NCI-H82 treated with DMSO at 0.1 percent for 48 hours (cell line): ENCODE results near the gene FEZF1.

Experiments used
- DNase-seq: peaks from one replicate; lab custom pipeline; 2025; ENCODE audit not compliant: unreplicated experiment; lab: John Stamatoyannopoulos, UW

FEZF1 gene

DNA sequence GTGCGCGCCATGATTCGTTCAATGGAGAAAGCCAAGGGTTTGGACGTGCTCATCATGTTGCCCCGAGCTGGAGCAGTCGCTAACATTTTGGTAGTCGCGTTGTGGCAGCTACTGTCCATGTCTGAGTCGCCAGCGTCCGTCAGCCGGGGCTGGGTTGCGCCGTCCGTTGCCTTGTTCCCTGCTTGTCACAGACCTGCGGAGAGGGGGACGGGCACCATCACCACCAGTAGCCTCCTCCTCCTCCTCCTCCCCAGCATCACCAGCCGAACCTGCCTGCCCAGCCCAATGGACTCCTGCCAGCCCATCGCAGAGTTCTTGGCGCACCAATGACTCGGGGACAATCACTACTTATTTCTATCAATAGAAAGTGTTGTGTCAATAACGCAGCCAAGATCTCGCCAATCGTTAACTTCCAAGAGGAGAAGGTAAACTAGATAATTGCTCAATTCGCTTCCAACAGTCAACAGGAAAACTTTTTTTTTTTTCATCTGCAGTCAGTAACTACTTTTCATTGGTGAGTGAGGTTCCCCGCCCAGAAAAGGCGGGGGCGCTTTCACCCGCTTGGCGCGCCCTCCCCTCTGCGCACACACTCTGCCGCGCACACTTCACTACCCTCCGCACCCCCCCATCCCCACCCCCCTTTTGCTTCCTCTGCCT lies at the start of gene FEZF1:
FEZF1 (minus strand) TSS at position 432 of the 657 bp plus-strand sequence; CDS start at position 119, 313 bp downstream.
- DNase-seq = peak; percentile 52

- no peak for DNase-seq
Measured at GRCh38 chr7:122352454-122352853, 47.9 kb upstream of the FEZF1 start.

DNA sequence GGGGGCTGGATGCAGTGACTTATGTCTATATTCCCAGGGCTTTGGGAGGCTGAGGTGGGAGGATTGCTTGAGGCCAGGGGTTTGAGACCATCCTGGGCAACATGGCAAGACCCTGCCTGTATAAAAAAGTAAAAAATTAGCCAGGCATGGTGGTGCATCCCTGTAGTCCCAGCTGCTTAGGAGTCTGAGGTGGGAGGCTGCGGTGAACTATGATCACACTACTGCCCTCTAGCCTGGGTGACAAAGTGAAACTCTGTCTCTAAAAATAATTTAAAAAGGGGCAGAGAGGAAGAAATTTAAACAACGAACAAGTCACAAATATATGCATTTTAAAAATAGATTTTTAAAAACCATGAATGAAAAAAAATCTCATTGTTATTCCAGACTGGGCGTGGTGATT lies 46.2 kb upstream of the FEZF1 start:
- DNase-seq = no peak

DNA sequence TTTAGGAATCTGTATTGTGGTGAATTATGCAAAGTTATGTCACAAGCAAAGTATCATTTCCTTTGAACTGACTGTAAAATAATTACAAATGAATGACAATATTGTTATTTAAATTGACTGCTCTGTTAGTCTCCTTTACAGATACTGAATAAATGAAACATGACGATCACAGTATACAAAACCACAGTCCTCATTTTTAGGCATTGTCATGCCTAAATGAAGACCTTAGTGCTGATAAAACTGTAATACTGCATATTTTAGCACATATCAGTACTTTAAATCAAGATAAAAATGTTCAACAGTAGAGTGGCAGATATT lies 39.7 kb upstream of the FEZF1 start:
- no peak for DNase-seq

DNA sequence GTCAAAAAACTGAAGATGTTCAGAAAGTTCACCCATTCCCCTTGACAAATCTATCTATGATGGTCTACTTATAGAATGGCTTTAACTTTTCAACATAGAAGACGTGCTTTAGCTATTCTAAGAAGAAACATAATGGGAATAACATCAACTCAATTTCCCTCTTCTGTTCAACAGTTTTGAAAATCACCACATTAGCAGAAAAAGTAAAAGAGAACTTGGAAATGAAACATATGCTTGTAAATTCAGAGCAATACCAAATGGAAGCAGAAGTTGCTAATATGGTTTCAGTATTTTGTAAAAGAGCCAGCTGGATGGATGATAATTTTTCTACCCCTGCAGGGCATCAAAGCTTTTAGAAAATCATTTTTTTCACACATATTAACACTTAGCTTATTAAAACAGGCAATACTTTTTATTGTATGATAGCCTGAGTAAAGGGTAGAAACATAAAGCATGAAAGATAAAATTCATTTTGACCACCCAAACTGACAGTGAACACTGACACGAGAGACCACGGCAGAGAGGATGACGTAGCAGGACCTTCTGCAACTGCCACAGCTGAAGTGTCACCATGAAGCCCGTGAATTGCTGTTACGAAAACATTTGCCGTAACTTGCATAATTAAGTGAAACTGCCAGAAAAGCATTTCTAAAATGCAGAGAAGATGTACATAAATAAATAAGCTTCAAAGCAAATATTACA lies 39.2 kb upstream of the FEZF1 start:
- no peak for DNase-seq

DNA sequence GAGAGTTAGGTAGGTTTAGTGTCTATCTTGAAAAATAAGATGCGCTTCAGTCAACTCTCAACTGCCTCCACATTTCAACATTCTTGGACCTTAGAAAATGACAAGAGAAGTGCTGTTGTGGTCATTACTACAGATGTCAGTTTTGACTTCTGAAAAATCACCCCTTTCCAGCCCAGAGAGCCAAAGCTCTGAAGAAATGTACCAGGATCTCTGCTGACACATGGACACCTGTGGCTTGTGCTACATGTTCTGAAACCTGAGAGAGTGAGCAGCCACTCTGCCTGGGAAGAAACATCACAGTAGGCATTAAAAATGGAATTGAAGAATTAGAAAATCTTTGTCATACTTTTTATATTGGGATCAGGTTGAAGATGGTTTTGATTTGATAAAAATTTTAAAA lies 35.9 kb upstream of the FEZF1 start:
- DNase-seq = no peak

DNA sequence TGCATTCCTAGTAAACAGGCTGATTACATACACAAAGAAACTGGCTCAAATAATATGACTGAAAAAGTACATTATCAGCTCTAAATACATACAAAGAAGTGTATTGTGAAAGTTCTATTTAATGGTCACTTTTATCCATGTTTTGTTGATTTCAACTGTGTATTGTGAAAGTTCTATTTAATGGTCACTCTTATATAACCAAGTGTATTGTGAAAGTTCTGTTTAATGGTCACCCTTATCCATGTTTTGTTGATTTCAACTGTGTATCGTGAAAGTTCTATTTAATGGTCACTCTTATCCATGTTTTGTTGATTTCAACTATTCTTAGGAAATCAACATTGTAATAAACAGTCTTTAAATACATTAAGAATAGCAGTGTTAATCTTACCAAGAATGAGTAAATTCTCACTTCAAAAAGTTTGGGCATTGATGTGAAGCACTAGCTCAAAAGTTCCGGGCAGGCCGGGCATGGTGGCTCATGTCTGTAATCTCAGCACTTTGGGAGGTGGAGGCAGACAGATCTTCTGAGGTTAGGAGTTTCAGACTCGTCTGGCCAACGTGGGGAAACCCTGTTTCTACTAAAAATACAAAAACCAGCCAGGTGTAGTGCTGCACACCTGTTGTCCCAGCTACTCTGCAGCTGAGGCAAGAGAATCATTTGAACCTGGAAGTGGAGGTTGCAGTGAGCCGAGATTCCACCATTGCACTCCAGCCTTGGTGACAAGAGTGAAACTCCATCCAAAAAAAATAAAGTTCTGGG lies 34.8 kb upstream of the FEZF1 start:
- no peak for DNase-seq

DNA sequence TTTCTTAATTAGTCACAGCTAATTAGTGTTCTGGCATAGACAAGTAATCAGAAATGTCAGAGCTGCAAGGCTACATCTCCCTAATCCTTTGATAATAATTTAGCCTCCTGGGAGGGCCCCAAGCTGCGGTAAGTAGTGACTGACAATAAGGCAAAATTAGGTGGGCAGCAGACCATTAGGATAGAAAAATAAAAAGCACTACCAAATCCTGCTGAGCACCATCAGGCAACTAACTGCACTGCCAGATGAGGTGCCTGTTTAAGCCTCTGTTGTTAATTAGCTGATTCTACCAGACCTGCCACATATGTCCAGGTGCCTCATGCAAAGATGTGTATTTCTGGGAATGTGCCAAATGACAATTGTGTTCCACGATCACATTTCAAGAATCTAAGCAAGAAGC lies 32.5 kb upstream of the FEZF1 start:
- peak; percentile 88 for DNase-seq

GRCh38 chr7:122329145-122329802 lies 24.7 kb upstream of the FEZF1 start:
- DNase-seq = no peak

- DNase-seq = no peak
Measured at GRCh38 chr7:122327969-122328368, 23.4 kb upstream of the FEZF1 start.

DNA sequence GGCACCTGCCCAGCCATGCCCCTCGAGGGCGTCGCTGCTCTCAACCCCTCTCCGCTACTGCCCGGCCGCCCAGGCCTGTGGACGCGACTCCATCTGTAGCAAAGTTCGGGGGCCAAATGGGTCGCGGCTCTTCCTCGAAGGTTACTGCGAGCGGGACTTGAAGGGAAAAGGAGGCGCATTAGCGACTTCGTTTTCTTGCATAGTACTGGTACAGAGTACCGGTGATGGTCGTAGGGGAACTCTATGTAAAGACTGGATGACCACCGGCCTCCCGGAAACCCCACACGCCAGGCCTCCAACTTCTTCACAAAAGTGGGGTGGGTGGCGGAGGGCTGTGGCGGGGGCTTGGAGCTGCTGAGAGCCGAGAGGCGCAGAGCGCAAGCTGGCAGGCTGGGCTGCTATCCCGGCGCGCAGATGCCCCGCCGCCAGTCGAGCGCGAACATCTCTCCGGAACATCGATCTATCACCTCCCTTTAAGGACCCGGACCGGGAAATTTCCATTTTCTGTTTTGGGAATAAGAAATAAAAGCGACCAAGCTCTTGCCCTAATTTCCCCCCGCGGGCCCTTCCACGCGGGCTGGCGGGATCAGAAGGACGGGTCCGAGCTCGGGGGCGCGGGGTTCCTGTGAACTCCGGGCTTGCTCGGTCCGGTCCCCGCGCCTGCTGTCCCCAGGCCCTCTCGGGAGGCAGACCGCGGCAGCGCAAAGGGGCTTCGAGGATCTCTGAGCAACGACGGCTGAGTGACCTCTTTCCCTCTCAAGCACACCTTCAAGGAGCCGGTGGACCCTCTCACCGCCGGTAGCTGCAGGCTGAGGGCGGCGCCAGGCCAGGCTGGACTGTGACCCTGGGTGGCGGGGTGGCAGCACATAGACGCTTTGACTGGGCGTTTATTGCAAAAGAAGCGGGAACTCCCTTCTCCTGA lies 12.2 kb upstream of the FEZF1 start:
- DNase-seq = no peak

GRCh38 chr7:122315507-122316466 lies 11.2 kb upstream of the FEZF1 start:
- DNase-seq = no peak

DNA sequence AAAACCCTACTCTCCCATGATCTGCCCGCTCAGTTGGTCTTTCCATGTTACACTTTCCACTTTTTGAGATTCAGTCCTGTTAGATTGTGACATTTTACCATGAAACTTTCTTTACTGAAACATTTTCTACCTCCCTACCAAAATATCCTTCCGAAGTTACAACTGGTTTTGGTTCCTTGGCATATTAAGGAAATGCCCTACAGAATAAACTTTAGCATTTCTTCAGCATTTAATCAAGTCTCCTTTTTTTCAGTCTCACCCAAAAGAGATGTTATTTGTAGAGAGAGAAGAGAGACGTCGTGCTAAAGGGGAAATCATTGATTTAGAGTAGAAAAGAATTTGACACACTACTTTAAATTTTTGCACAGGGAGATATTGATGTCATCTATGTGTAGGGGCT lies 9.7 kb upstream of the FEZF1 start:
- DNase-seq = no peak

DNA sequence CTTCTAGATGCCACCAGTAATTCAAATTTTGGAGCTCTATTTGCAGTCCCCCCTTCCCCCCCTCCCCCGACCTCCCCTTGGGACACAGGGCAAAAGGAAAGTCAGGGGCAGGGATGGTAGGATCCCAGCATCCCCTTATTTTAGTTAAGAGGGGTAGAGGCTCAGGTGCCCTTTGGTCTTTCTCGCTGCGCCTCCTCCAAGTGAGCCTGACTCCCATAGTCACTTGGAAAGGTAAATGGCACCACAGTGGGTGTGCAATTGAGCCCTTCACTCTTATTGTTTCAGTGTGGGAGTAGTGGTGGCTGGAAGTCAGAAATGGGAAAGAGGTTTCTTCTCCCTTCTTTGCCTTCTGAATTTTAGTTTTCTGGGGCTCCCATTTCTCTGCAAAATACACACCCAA lies 8.2 kb upstream of the FEZF1 start:
- no peak for DNase-seq

DNA sequence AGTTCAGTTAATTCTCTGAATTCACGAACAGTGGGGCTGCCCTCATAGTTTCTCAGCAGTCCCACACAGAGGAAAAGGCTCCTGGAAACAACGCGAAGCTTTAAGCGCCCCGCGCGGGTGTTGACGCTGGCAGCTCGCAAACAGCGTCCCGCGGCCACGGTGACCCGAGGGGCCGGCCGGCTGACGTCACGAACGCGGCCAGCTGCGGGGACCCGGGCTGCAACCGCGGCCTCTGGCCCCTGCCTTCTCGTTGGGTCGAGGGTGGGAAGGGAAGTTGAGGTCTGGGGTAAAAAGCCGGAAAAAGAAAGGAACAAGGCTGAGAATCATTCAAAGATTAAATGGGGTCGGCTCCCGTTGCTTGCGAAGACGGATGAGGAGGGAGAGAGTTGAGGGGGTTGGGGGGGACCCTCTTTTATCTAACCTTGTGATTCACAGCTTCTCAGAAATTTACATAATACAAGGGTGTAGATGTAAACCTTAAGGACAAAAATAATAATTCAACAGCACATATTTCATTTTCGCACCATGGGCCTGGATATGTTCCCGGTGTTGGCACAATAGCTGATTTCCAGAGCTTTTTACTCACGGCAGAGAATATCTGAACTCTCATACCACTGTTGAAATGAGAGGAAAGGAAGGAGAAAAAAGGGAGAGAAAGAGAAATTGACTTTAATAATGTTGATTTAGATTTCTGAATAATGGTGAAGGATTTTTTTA lies 7.3 kb upstream of the FEZF1 start:
- no peak for DNase-seq

DNA sequence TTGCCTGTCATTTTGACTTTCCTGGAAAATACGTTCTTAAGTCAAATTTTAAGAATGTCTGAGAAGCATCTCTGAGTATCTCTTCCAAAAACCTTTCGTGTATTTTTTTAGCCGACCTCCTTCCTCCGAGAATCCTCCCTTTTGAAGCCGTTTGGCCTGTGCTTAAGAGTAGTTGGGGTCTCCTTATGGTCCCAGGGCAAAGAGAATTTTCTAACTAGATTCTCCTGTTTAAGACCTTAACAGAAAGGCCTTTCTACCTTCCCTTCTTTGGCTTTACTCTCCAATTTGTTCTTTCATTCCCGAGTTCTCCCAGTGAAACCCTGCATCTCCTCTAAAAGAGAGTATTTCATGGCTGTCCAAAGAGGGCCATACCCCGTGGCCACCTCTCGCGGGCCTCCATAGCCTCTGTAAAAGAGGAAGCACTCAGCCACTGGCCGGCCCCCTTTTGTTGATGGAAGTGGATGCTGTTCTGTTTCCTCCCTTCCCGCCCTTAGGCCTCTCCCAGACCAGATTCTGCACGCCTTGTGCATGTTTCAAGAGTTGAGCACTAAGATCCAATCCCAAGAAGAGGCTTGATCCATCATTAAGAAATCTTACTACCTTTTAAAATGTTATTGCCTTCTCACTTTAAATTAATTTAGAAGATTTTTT lies 6.6 kb upstream of the FEZF1 start:
- DNase-seq = no peak

GRCh38 chr7:122310119-122311021 lies 5.8 kb upstream of the FEZF1 start:
- peak; percentile 14 for DNase-seq
